Body of pancreas (tissue), 4 donors: ENCODE measurements around the gene DNAJB14.

Experiments used
- CTCF ChIP-seq, 7 experiments: fragments of 450-650 bp in 4 of 7; fragments of 200-600 bp in 3 of 7; sonication (generic) in 3 of 7; IDR thresholded peaks; one replicate each; pipeline ENCODE4 v1.5.1; 2016 to 2019; ENCODE audit warnings: antibody characterized with exemption in 7 of 7
- POLR2A ChIP-seq, 3 donors: fragments of 450-650 bp; IDR thresholded peaks; one replicate each; pipeline ENCODE4 v1.6.1; 2016; ENCODE audit warnings: antibody characterized with exemption in 3 of 3, mild to moderate bottlenecking in 2 of 3

GRCh38 chr4:99894998-99895397, 51.4 kb downstream of the DNAJB14 start:
- TF ChIP-seq POLR2A (IDR thresholded peaks at IDR 0.05) (no peak), CTCF (IDR thresholded peaks at IDR 0.05) (no peak)
